Activated gamma-delta T cell (primary cell): ENCODE results near the gene ERBB3.
A peak's percentile ranks its signal among the peaks of the same experiment; 100 is the strongest.

Source experiments
- DNase-seq: peaks from one replicate; lab custom pipeline; 2025; lab: John Stamatoyannopoulos, UW

The ERBB3 gene

GRCh38 chr12:56078931-56079722, 838 bp upstream of the ERBB3 start:
- peak; percentile 29 for DNase-seq

GRCh38 chr12:56080556-56081138, 682 bp downstream of the ERBB3 start:
- DNase-seq, result no peak

- DNase-seq, result no peak
Observed at GRCh38 chr12:56081393-56082347, 1.7 kb downstream of the ERBB3 start.

- DNase-seq, result no peak
Observed at GRCh38 chr12:56082382-56082781, 2.4 kb downstream of the ERBB3 start.

GRCh38 chr12:56082967-56083366, 3.0 kb downstream of the ERBB3 start:
- no peak for DNase-seq

- no peak for DNase-seq
Observed at GRCh38 chr12:56084958-56085543, 5.1 kb downstream of the ERBB3 start.

GRCh38 chr12:56086096-56086495, 6.1 kb downstream of the ERBB3 start:
- DNase-seq, result no peak

GRCh38 chr12:56086608-56087007, 6.6 kb downstream of the ERBB3 start:
- DNase-seq, result no peak

- no peak for DNase-seq
Observed at GRCh38 chr12:56087220-56087619, 7.3 kb downstream of the ERBB3 start.

- no peak for DNase-seq
Observed at GRCh38 chr12:56097738-56098137, 17.8 kb downstream of the ERBB3 start.

GRCh38 chr12:56098592-56098991, 18.6 kb downstream of the ERBB3 start:
- DNase-seq, result no peak

- no peak for DNase-seq
Observed at GRCh38 chr12:56099787-56100186, 19.8 kb downstream of the ERBB3 start.

GRCh38 chr12:56101045-56101444, 21.1 kb downstream of the ERBB3 start:
- DNase-seq, result no peak

- no peak for DNase-seq
Observed at GRCh38 chr12:56102683-56103065, 22.7 kb downstream of the ERBB3 start.

GRCh38 chr12:56103066-56103711, 23.2 kb downstream of the ERBB3 start:
- DNase-seq, result no peak

- DNase-seq, result no peak
Observed at GRCh38 chr12:56103823-56104108, 23.8 kb downstream of the ERBB3 start.

- DNase-seq, result peak; percentile 83
Observed at GRCh38 chr12:56104109-56104814, 24.3 kb downstream of the ERBB3 start, which contains the start of gene PA2G4. Gene PA2G4 (plus strand): TSS chr12:56104559. CDS start chr12:56104738, 179 bp downstream.

GRCh38 chr12:56104815-56105608, 25.0 kb downstream of the ERBB3 start:
- DNase-seq, result no peak

GRCh38 chr12:56105609-56105902, 25.6 kb downstream of the ERBB3 start:
- DNase-seq, result no peak

GRCh38 chr12:56107242-56107641, 27.3 kb downstream of the ERBB3 start:
- no peak for DNase-seq
